HCT116 (cell line): ENCODE data around the gene FTCDNL1. TPM values are rescaled to one million over a fixed set of nuclear protein-coding genes. Genes with fewer than 3 reads are reported as not detected.

Experiments used
- ATAC-seq: fragments of 200-7000 bp; cut with Tn5 transposase; 2 replicates; pipeline ENCODE4 v1.9.1; 2020; ENCODE audit warnings: mild to moderate bottlenecking, moderate library complexity
- BruUV-seq: library from RNA; stranded (reverse); fragments of 400-500 nt; replicated peaks from 2 replicates; lab custom pipeline; 2021; lab: Mats Ljungman, UMichigan
- CTCF ChIA-PET: fragments of 300-600 bp; sonication (Branson Sonifier 250); formaldehyde crosslinking; loops from one replicate; lab custom pipeline; 2021; ENCODE audit warnings: antibody characterized with exemption; lab: Charles Lee
- POLR2A ChIA-PET: fragments of 300-600, 350-600 bp; sonication (Branson Sonifier 250); formaldehyde crosslinking; loops from one replicate; lab custom pipeline; 2021; ENCODE audit warnings: antibody characterized with exemption; lab: Charles Lee
- RAD21 ChIA-PET, 2 experiments: fragments of 300-600 bp; sonication (Branson Sonifier 250); formaldehyde crosslinking; loops; one replicate each; lab custom pipeline; 2023; ENCODE audit warnings: low total read pairs in 2 of 2; ENCODE audit not compliant: uncharacterized antibody in 2 of 2, unreplicated experiment in 2 of 2, low non-redundant PET in 1 of 2; lab: Charles Lee
- DNase-seq: peaks from one replicate; pipeline ENCODE4 v3.0.0-alpha.2; 2010; ENCODE audit warnings: low read depth, low spot score
- H2AFZ ChIP-seq: fragments of 200-600 bp; shearing (Covaris generic), sonication (generic); 2 replicates; pipeline ENCODE4 v1.6.1; 2017; ENCODE audit warnings: low read depth, mixed run types, mixed read lengths, antibody characterized with exemption, low read length; ENCODE audit not compliant: poor library complexity, severe bottlenecking
- H3K27ac ChIP-seq: 2 replicates; pipeline ENCODE4 v1.5.1; 2012; ENCODE audit warnings: low read depth, low read length
- H3K27me3 ChIP-seq: fragments of 200-600 bp; sonication (generic); 2 replicates; pipeline ENCODE4 v1.6.1; 2016; ENCODE audit warnings: mixed run types, low read length, mixed read lengths; ENCODE audit not compliant: insufficient read depth
- H3K36me3 ChIP-seq, 2 experiments: fragments of 200-500 bp in 1 of 2; fragments of 200-600 bp in 1 of 2; sonication (Bioruptor generic) in 1 of 2; sonication (generic) in 1 of 2; 2 replicates each; pipeline versions ENCODE4 v1.5.1 to v1.6.1; 2014 to 2016; ENCODE audit warnings: low read length in 2 of 2, inconsistent platforms in 1 of 2, mixed read lengths in 1 of 2, mixed run types in 1 of 2; ENCODE audit not compliant: insufficient read depth in 2 of 2, control insufficient read depth in 1 of 2
- H3K4me1 ChIP-seq, 2 experiments: fragments of 200-600 bp in 1 of 2; sonication (generic) in 1 of 2; 2 replicates each; pipeline versions ENCODE4 v1.5.1 to v1.6.1; 2012 to 2017; ENCODE audit warnings: low read length in 2 of 2, inconsistent platforms in 1 of 2, mild to moderate bottlenecking in 1 of 2, mixed read lengths in 1 of 2, mixed run types in 1 of 2, moderate library complexity in 1 of 2; ENCODE audit not compliant: insufficient read depth in 2 of 2, control insufficient read depth in 1 of 2
- H3K4me2 ChIP-seq: fragments of 200-600 bp; sonication (generic); 2 replicates; pipeline ENCODE4 v1.6.1; 2017; ENCODE audit warnings: mixed run types, low read length, mixed read lengths
- H3K4me3 ChIP-seq, 2 experiments: fragments of 200-600 bp in 1 of 2; sonication (generic) in 1 of 2; replicated peaks in 1 of 2; 2 replicates each; pipeline ENCODE4 v1.5.1; 2011 to 2016; ENCODE audit warnings: low read length in 2 of 2, control low read depth in 1 of 2, low read depth in 1 of 2, mild to moderate bottlenecking in 1 of 2, mixed read lengths in 1 of 2, mixed run types in 1 of 2
- H3K79me2 ChIP-seq: fragments of 200-600 bp; sonication (generic); 2 replicates; pipeline ENCODE4 v1.6.1; 2017; ENCODE audit warnings: mild to moderate bottlenecking, mixed run types, low read length, moderate library complexity, mixed read lengths; ENCODE audit not compliant: insufficient read depth
- H3K9ac ChIP-seq: fragments of 200-600 bp; sonication (generic); 2 replicates; pipeline ENCODE4 v1.6.1; 2016; ENCODE audit warnings: low read length, mixed read lengths
- H3K9me2 ChIP-seq: fragments of 200-600 bp; sonication (generic), shearing (Covaris generic); 2 replicates; pipeline ENCODE4 v1.6.1; 2017; ENCODE audit warnings: mixed run types, mild to moderate bottlenecking, moderate library complexity; ENCODE audit not compliant: insufficient read depth
- H3K9me3 ChIP-seq, 2 experiments: fragments of 200-500 bp in 1 of 2; fragments of 200-600 bp in 1 of 2; sonication (Bioruptor generic) in 1 of 2; sonication (generic) in 1 of 2; 2 replicates each; pipeline ENCODE4 v1.6.1; 2014 to 2017; ENCODE audit warnings: low read length in 2 of 2, mixed read lengths in 2 of 2, inconsistent platforms in 1 of 2, low read depth in 1 of 2, mild to moderate bottlenecking in 1 of 2, mixed run types in 1 of 2, moderate library complexity in 1 of 2; ENCODE audit not compliant: control insufficient read depth in 1 of 2, insufficient read depth in 1 of 2
- H4K20me1 ChIP-seq: fragments of 200-600 bp; sonication (generic), shearing (Covaris generic); 2 replicates; pipeline ENCODE4 v1.6.1; 2017; ENCODE audit warnings: mixed run types, mild to moderate bottlenecking, moderate library complexity; ENCODE audit not compliant: insufficient read depth
- ATF3 ChIP-seq: IDR thresholded peaks from 2 replicates; pipeline ENCODE4 v1.6.1; 2012
- CBX3 ChIP-seq: IDR thresholded peaks from 2 replicates; pipeline ENCODE4 v1.6.1; 2012; ENCODE audit warnings: low read depth
- CEBPB ChIP-seq: IDR thresholded peaks from 2 replicates; pipeline ENCODE4 v1.6.1; 2012; ENCODE audit warnings: low read depth
- EGR1 ChIP-seq: IDR thresholded peaks from 2 replicates; pipeline ENCODE4 v1.6.1; 2012; ENCODE audit warnings: low read depth
- EZH2phosphoT487 ChIP-seq: fragments of 200-600 bp; IDR thresholded peaks from 2 replicates; pipeline ENCODE4 v1.6.1; 2018; ENCODE audit warnings: antibody characterized with exemption, borderline replicate concordance
- FOSL1 ChIP-seq: IDR thresholded peaks from 2 replicates; pipeline ENCODE4 v1.6.1; 2012; ENCODE audit warnings: low read depth
- RAD21 ChIP-seq: IDR thresholded peaks from 2 replicates; pipeline ENCODE4 v1.6.1; 2012; ENCODE audit warnings: low read depth, mild to moderate bottlenecking
- SIN3A ChIP-seq: IDR thresholded peaks from 2 replicates; pipeline ENCODE4 v1.6.1; 2012; ENCODE audit warnings: low read depth
- SP1 ChIP-seq: IDR thresholded peaks from 2 replicates; pipeline ENCODE4 v1.6.1; 2012; ENCODE audit warnings: low read depth
- TCF7L2 ChIP-seq: IDR thresholded peaks from 2 replicates; pipeline ENCODE4 v1.7.0; 2011; ENCODE audit warnings: borderline replicate concordance, inconsistent platforms; ENCODE audit not compliant: insufficient read depth, insufficient read length; ENCODE audit errors: extremely low read depth
- YY1 ChIP-seq: IDR thresholded peaks from 2 replicates; pipeline ENCODE4 v1.6.1; 2011; ENCODE audit warnings: low read length, low read depth, moderate library complexity, mild to moderate bottlenecking; ENCODE audit not compliant: insufficient replicate concordance; ENCODE audit errors: extremely low read depth
- ZFX ChIP-seq: fragments of 450-650 bp; IDR thresholded peaks from 2 replicates; pipeline ENCODE4 v1.6.1; 2017
- intact Hi-C: fragments of 100-400 bp; cut with micrococcal nuclease; formaldehyde crosslinking; loops from 2 replicates; pipeline ENCODE4 v1.10.0; 2022
- total RNA-seq: library from RNA; stranded (reverse); gene quantifications from one replicate; pipeline ENCODE4 v1.2.1, GENCODE V29; 2021; ENCODE audit not compliant: unreplicated experiment
- TF ChIP-seq, protein P1 (sequence below): IDR thresholded peaks from 2 replicates; pipeline ENCODE4 v1.6.1; 2012; ENCODE audit warnings: low read depth
- TF ChIP-seq, protein P2 (sequence below): IDR thresholded peaks from 2 replicates; pipeline ENCODE4 v1.6.1; 2011; ENCODE audit warnings: mild to moderate bottlenecking, low read length, moderate library complexity; ENCODE audit not compliant: insufficient replicate concordance; ENCODE audit errors: extremely low read depth

FTCDNL1 gene
- total RNA-seq, 1 experiment from 2014 or later = 2.6 TPM

DNA sequence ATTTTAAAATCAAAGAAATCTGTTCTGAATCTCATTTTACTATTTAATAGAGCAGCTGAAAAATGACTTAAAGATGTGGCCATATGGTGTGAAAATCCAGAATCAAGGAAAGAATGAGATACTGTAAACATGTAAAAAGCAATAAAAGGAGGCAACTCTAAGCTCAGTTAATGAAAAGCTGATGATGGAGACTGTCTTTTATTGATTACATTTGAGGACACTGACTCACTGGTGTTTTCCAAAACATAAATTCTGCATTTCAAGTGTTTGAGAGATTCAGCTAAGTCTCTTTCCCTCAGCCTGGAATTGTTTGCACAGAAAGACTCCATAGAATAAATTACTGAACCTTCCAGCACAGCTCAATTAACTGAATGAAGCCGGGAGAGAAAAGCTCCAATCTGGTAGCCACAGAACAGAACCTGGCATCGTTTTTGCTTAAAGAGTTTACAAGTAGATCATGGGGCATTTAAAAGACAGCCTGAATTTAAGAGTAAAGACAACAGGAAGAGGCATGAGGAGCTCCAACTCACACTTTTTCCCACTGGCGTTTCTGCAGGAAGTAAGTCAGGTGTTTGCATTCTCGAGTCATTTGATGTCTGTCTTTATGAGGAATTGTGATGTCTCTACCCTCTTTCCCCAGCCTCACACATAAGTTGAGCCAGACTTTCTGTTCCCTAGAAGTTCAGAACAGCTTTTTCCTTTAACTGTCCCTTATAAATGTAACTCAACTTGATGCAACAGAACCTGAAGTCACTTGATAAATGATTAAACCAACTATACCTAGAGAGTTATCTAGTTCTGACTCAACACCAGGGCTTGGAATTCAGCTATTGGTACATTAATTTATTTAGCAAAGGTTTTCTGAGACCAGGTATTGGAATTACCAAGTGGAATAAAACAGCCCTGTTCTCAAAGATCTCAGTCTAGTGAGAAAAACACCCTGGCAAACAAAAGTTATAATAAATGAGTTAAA is 53.3 kb downstream of the FTCDNL1 start:
- ChIA-PET POLR2A (no interaction called here), CTCF (no interaction called here), RAD21 (no interaction called here)
- Histone ChIP-seq H3K27me3 (no peaks in the 10 kb centered on the region), H2AFZ (no peak overlapping the region), H3K9me2 (no peaks in the 10 kb centered on the region), H3K36me3 (no peaks in the 10 kb centered on the region), H3K4me2 (no peak overlapping the region), H3K9me3 (no peaks in the 10 kb centered on the region), H4K20me1 (no peaks in the 10 kb centered on the region), H3K4me3 (no peak overlapping the region), H3K9ac (no peak overlapping the region), H3K4me1 (no peaks in the 10 kb centered on the region), H3K79me2 (no peaks in the 10 kb centered on the region), H3K27ac (no peak overlapping the region)
- ATAC-seq (no peak), DNase-seq (no peak)
- no TSS peak for BruUV-seq
- no peak for TF ChIP-seq FOSL1
- TF ChIP-seq YY1 = no peak
- no peak for TF ChIP-seq TCF7L2
- TF ChIP-seq, protein P1, sequence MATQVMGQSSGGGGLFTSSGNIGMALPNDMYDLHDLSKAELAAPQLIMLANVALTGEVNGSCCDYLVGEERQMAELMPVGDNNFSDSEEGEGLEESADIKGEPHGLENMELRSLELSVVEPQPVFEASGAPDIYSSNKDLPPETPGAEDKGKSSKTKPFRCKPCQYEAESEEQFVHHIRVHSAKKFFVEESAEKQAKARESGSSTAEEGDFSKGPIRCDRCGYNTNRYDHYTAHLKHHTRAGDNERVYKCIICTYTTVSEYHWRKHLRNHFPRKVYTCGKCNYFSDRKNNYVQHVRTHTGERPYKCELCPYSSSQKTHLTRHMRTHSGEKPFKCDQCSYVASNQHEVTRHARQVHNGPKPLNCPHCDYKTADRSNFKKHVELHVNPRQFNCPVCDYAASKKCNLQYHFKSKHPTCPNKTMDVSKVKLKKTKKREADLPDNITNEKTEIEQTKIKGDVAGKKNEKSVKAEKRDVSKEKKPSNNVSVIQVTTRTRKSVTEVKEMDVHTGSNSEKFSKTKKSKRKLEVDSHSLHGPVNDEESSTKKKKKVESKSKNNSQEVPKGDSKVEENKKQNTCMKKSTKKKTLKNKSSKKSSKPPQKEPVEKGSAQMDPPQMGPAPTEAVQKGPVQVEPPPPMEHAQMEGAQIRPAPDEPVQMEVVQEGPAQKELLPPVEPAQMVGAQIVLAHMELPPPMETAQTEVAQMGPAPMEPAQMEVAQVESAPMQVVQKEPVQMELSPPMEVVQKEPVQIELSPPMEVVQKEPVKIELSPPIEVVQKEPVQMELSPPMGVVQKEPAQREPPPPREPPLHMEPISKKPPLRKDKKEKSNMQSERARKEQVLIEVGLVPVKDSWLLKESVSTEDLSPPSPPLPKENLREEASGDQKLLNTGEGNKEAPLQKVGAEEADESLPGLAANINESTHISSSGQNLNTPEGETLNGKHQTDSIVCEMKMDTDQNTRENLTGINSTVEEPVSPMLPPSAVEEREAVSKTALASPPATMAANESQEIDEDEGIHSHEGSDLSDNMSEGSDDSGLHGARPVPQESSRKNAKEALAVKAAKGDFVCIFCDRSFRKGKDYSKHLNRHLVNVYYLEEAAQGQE = no peak
- no peak for TF ChIP-seq SP1
- TF ChIP-seq, protein P2, sequence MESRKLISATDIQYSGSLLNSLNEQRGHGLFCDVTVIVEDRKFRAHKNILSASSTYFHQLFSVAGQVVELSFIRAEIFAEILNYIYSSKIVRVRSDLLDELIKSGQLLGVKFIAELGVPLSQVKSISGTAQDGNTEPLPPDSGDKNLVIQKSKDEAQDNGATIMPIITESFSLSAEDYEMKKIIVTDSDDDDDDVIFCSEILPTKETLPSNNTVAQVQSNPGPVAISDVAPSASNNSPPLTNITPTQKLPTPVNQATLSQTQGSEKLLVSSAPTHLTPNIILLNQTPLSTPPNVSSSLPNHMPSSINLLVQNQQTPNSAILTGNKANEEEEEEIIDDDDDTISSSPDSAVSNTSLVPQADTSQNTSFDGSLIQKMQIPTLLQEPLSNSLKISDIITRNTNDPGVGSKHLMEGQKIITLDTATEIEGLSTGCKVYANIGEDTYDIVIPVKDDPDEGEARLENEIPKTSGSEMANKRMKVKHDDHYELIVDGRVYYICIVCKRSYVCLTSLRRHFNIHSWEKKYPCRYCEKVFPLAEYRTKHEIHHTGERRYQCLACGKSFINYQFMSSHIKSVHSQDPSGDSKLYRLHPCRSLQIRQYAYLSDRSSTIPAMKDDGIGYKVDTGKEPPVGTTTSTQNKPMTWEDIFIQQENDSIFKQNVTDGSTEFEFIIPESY = no peak
- no peak for TF ChIP-seq CEBPB
- no peak for TF ChIP-seq EGR1
- no peak for TF ChIP-seq ATF3
- no peak for TF ChIP-seq EZH2phosphoT487
- no peak for TF ChIP-seq ZFX
- no peak for TF ChIP-seq CBX3
- no peak for TF ChIP-seq SIN3A
- no peak for TF ChIP-seq RAD21
- intact Hi-C loops = no loop called here
